GM23338 (cell line): ENCODE results near the gene KCNMA1. TPM values are rescaled to one million over a fixed set of nuclear protein-coding genes. Genes with fewer than 3 reads are reported as not detected.

Experiments used
- ATAC-seq: fragments of 200-7000 bp; cut with Tn5 transposase; 3 replicates; pipeline ENCODE4 v1.9.1; 2020
- DNase-seq: peaks from one replicate; pipeline ENCODE4 v3.0.0-alpha.2; 2015; ENCODE audit warnings: low spot score
- H2AFZ ChIP-seq: fragments of 200-600 bp; sonication (generic); 2 replicates; pipeline ENCODE4 v1.8.0; 2016; ENCODE audit warnings: antibody characterized with exemption, mild to moderate bottlenecking, moderate library complexity
- H3F3A ChIP-seq: fragments of 200-600 bp; sonication (generic); replicated peaks from 2 replicates; pipeline ENCODE4 v1.8.0; 2017; ENCODE audit warnings: antibody characterized with exemption, mixed run types, low read depth
- H3K27ac ChIP-seq: fragments of 200-600 bp; sonication (generic); 2 replicates; pipeline ENCODE4 v1.6.1; 2016; ENCODE audit warnings: low read depth
- H3K27me3 ChIP-seq: fragments of 200-600 bp; sonication (generic); 2 replicates; pipeline ENCODE4 v1.8.0; 2016; ENCODE audit warnings: mild to moderate bottlenecking, mixed run types, moderate library complexity; ENCODE audit not compliant: insufficient read depth
- H3K36me3 ChIP-seq: fragments of 200-600 bp; sonication (generic); 2 replicates; pipeline ENCODE4 v1.8.0; 2016; ENCODE audit warnings: mild to moderate bottlenecking; ENCODE audit not compliant: insufficient read depth
- H3K4me1 ChIP-seq: fragments of 200-600 bp; sonication (generic); 2 replicates; pipeline ENCODE4 v1.8.0; 2016; ENCODE audit warnings: mild to moderate bottlenecking, moderate library complexity; ENCODE audit not compliant: insufficient read depth
- H3K4me2 ChIP-seq: fragments of 200-600 bp; sonication (generic); 2 replicates; pipeline ENCODE4 v1.7.1; 2017; ENCODE audit warnings: mixed run types
- H3K4me3 ChIP-seq: fragments of 200-600 bp; sonication (generic); 2 replicates; pipeline ENCODE4 v1.6.1; 2016; ENCODE audit warnings: mixed run types
- H3K79me2 ChIP-seq: fragments of 200-600 bp; sonication (generic); replicated peaks from 2 replicates; pipeline ENCODE4 v1.8.0; 2017; ENCODE audit warnings: mild to moderate bottlenecking; ENCODE audit not compliant: insufficient read depth
- H3K9me2 ChIP-seq: fragments of 200-600 bp; sonication (generic); 2 replicates; pipeline ENCODE4 v1.8.0; 2017; ENCODE audit not compliant: insufficient read depth
- H4K20me1 ChIP-seq: fragments of 200-600 bp; sonication (generic); replicated peaks from 2 replicates; pipeline ENCODE4 v1.8.0; 2017; ENCODE audit warnings: mild to moderate bottlenecking; ENCODE audit not compliant: insufficient read depth
- H3K27ac Mint-ChIP-seq: 2 replicates; pipeline ENCODE4 v1.8.0; 2020; ENCODE audit warnings: inconsistent platforms, mild to moderate bottlenecking, moderate library complexity, mixed read lengths
- H3K27me3 Mint-ChIP-seq: 3 replicates; pipeline ENCODE4 v1.8.0; 2022; ENCODE audit warnings: low read depth, mild to moderate bottlenecking, moderate library complexity, mixed read lengths, inconsistent platforms; ENCODE audit not compliant: insufficient read depth, poor library complexity
- H3K36me3 Mint-ChIP-seq: 3 replicates; pipeline ENCODE4 v1.8.0; 2021; ENCODE audit warnings: low read depth, mild to moderate bottlenecking, inconsistent platforms, moderate library complexity, mixed read lengths
- H3K4me1 Mint-ChIP-seq: 3 replicates; pipeline ENCODE4 v1.8.0; 2020; ENCODE audit warnings: mild to moderate bottlenecking, inconsistent platforms, mixed read lengths
- H3K4me3 Mint-ChIP-seq: 3 replicates; pipeline ENCODE4 v1.8.0; 2021; ENCODE audit warnings: moderate library complexity, mild to moderate bottlenecking, inconsistent platforms, mixed read lengths
- H3K9me3 Mint-ChIP-seq: 3 replicates; pipeline ENCODE4 v1.8.0; 2020; ENCODE audit warnings: moderate library complexity, mild to moderate bottlenecking, inconsistent platforms, mixed read lengths
- CREB1 ChIP-seq: fragments of 250-450 bp; sonication (Bioruptor Pico); IDR thresholded peaks from 2 replicates; pipeline ENCODE4 v1.5.0; 2020; ENCODE audit warnings: low read depth, mild to moderate bottlenecking, moderate library complexity
- CTCF ChIP-seq, 2 experiments: fragments of 200-600 bp in 1 of 2; sonication (generic) in 1 of 2; conservative IDR thresholded peaks; 2 replicates each; pipeline versions ENCODE4 v1.5.1 to v1.6.1; 2016 to 2017; ENCODE audit warnings: antibody characterized with exemption in 2 of 2, low read depth in 2 of 2, mild to moderate bottlenecking in 2 of 2, moderate library complexity in 1 of 2
- ETS1 ChIP-seq: IDR thresholded peaks from 2 replicates; pipeline ENCODE4 v1.6.1; 2016; ENCODE audit warnings: antibody characterized with exemption
- EZH2 ChIP-seq: fragments of 200-600 bp; sonication (generic); IDR thresholded peaks from one replicate; pipeline ENCODE4 v1.8.0; 2017; ENCODE audit warnings: antibody characterized with exemption, mild to moderate bottlenecking, low read depth; ENCODE audit not compliant: unreplicated experiment
- EZH2phosphoT487 ChIP-seq: fragments of 200-600 bp; sonication (generic); IDR thresholded peaks from one replicate; pipeline ENCODE4 v1.8.1; 2018; ENCODE audit warnings: antibody characterized with exemption; ENCODE audit not compliant: unreplicated experiment
- JUNB ChIP-seq: IDR thresholded peaks from one replicate; pipeline ENCODE4 v1.6.1; 2016; ENCODE audit warnings: antibody characterized with exemption; ENCODE audit not compliant: unreplicated experiment
- NANOG ChIP-seq: IDR thresholded peaks from 2 replicates; pipeline ENCODE4 v1.6.1; 2016; ENCODE audit warnings: antibody characterized with exemption, borderline replicate concordance
- POLR2AphosphoS5 ChIP-seq: IDR thresholded peaks from 2 replicates; pipeline ENCODE4 v1.6.1; 2016; ENCODE audit warnings: antibody characterized with exemption, low read depth
- STAT1 ChIP-seq: IDR thresholded peaks from one replicate; pipeline ENCODE4 v1.6.1; 2016; ENCODE audit warnings: antibody characterized with exemption; ENCODE audit not compliant: unreplicated experiment
- ZNF114 ChIP-seq: fragments of 250-450 bp; sonication (Bioruptor Pico); IDR thresholded peaks from 2 replicates; pipeline ENCODE4 v1.5.0; 2020; ENCODE audit warnings: mild to moderate bottlenecking, moderate library complexity
- ZNF331 ChIP-seq: fragments of 250-450 bp; sonication (Bioruptor Pico); IDR thresholded peaks from 2 replicates; pipeline ENCODE4 v1.5.0; 2020; ENCODE audit warnings: low read depth, mild to moderate bottlenecking, moderate library complexity
- ZNF462 ChIP-seq: fragments of 250-450 bp; sonication (Bioruptor Pico); IDR thresholded peaks from 2 replicates; pipeline ENCODE4 v1.5.0; 2020; ENCODE audit warnings: mild to moderate bottlenecking, moderate library complexity
- polyA plus RNA-seq: library from polyadenylated mRNA; unstranded; fragments of >200 nt; fragmentation: Nextera tagmentation; extraction: Ambion mirVana; gene quantifications from 2 replicates; pipeline ENCODE4 v1.2.1, GENCODE V29; 2016
- total RNA-seq: library from RNA; depleted of rRNA; stranded (reverse); fragments of >200 nt; shearing (Covaris generic); gene quantifications from 2 replicates; pipeline ENCODE4 v1.2.3, GENCODE V29; 2014
- TF ChIP-seq, protein P1 (sequence below): IDR thresholded peaks from one replicate; pipeline ENCODE4 v1.6.1; 2018; ENCODE audit warnings: antibody characterized with exemption; ENCODE audit not compliant: unreplicated experiment

The KCNMA1 gene
- total and polyA plus RNA-seq, 2 experiments from 2014 or later, result 8.2 to 9.0 TPM

GRCh38 chr10:77279207-77279606, 358.4 kb downstream of the KCNMA1 start:
- no peaks in the 10 kb centered on the region; the same call in 1 of the 2 replicates for H4K20me1 ChIP-seq
- no peak overlapping the region for H2AFZ ChIP-seq
- DNase-seq (no peak), ATAC-seq (no peak)
- no peak overlapping the region for H3K4me2 ChIP-seq
- no peaks in the 10 kb centered on the region; the same call in 2 of the 3 replicates for H3K36me3 Mint-ChIP-seq
- no peak overlapping the region for H3K27ac ChIP-seq
- no peaks in the 10 kb centered on the region for H3K27me3 ChIP-seq
- H3K27me3 Mint-ChIP-seq, result peaks cover 7% of the 10 kb centered on the region
- TF ChIP-seq STAT1 (no peak), ZNF114 (no peak), JUNB (no peak), ZNF331 (CRISPR knock-in tag) (no peak), CTCF (conservative IDR thresholded peaks at IDR 0.05; ENCODE audit: low read depth in 2 of 2) (no peak), ZNF462 (CRISPR knock-in tag) (no peak), EZH2phosphoT487 (no peak), NANOG (no peak), EZH2 (no peak), CREB1 (CRISPR knock-in tag) (no peak), POLR2AphosphoS5 (no peak), ETS1 (no peak)
- TF ChIP-seq, protein P1, sequence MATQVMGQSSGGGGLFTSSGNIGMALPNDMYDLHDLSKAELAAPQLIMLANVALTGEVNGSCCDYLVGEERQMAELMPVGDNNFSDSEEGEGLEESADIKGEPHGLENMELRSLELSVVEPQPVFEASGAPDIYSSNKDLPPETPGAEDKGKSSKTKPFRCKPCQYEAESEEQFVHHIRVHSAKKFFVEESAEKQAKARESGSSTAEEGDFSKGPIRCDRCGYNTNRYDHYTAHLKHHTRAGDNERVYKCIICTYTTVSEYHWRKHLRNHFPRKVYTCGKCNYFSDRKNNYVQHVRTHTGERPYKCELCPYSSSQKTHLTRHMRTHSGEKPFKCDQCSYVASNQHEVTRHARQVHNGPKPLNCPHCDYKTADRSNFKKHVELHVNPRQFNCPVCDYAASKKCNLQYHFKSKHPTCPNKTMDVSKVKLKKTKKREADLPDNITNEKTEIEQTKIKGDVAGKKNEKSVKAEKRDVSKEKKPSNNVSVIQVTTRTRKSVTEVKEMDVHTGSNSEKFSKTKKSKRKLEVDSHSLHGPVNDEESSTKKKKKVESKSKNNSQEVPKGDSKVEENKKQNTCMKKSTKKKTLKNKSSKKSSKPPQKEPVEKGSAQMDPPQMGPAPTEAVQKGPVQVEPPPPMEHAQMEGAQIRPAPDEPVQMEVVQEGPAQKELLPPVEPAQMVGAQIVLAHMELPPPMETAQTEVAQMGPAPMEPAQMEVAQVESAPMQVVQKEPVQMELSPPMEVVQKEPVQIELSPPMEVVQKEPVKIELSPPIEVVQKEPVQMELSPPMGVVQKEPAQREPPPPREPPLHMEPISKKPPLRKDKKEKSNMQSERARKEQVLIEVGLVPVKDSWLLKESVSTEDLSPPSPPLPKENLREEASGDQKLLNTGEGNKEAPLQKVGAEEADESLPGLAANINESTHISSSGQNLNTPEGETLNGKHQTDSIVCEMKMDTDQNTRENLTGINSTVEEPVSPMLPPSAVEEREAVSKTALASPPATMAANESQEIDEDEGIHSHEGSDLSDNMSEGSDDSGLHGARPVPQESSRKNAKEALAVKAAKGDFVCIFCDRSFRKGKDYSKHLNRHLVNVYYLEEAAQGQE, result no peak
- H3K4me1 Mint-ChIP-seq, result peaks cover 8% of the 10 kb centered on the region; the same call in 2 of the 3 replicates
- no peak overlapping the region for H3K4me3 ChIP-seq
- peaks cover 6% of the 10 kb centered on the region for H3K9me3 Mint-ChIP-seq
- no peaks in the 10 kb centered on the region for H3K36me3 ChIP-seq
- peaks cover 15% of the 10 kb centered on the region; the same call in 1 of the 2 replicates for H3K9me2 ChIP-seq
- no peaks in the 10 kb centered on the region for H3F3A ChIP-seq
- H3K79me2 ChIP-seq, result no peaks in the 10 kb centered on the region
- no peak overlapping the region for H3K4me3 Mint-ChIP-seq
- H3K27ac Mint-ChIP-seq, result no peak overlapping the region
- H3K4me1 ChIP-seq, result no peaks in the 10 kb centered on the region
